ENCODE results near the gene LRRC61.

LRRC61 gene

DNA sequence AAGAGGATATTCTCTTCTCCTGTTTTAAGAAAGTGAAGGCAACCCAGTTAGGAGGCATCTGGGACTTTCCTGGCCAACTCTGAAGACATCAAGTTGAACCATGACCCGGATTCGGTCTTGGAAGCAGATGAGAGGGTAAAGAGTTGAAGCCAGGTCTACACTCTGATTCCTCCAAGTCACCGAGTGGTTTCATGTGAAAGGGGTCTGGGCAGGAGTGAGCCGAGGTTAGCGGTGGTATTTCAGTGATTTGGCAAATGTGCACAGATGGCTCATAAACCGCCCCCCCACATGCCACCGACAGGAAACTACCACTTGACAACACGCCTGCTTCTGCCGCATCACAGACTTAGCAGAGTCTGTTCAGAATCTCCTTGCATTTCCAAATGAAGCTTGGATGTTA lies 34.1 kb downstream of the LRRC61 start:
- DNase-seq: no peak

DNA sequence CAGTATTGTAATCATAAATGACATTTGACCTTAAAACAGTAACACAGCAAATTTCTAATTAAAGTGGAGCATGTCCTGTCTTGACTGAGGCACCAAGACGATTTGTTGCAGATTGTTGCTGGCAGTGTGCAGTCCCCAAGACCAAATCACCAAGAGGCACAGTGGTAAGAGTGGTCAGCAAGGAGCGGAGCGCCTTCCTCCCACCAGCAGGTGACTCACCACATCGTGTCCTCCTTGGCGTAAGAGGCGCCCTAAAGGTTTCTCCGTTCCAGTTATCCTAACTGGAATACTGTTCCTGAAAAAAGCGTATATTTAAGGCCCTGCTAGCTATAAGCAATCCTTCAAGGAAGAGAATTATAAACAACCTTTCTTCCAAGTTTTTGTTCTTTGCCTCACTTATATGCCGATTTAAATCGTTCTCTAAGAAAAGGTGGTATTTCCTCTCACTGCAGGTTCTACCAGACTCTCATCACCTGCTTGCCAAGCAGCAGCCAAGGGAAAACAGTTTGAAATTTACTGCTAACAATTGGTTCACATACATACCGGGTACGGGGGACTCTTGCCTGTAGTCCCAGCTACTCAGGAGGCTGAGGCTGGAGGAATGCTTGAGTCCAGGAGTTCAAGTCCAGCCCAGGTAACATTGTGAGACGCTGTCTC lies 34.7 kb downstream of the LRRC61 start:
- no peak for DNase-seq

DNA sequence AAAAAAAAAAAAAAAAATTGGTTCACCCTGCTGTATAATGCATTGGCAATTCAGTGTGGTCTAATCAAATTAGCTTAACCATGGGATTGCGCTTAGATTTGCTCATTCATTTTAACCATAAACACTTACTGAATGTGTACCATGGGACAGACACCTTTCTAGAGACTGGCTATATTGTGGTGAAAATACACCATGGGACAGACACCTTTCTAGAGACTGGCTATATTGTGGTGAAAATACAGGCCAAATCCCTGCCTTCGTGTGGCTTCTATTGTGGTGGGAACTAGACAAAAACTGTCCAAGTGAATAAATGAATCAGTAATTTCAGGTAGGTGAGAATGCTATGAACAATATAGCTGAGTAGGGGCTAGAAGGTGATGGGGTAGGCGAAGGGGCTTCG lies 35.3 kb downstream of the LRRC61 start:
- DNase-seq: no peak

GRCh38 chr7:150358988-150359621 lies 36.0 kb downstream of the LRRC61 start:
- DNase-seq: no peak

GRCh38 chr7:150359622-150360362 lies 36.6 kb downstream of the LRRC61 start:
- DNase-seq: no peak

- DNase-seq: no peak
Observed at GRCh38 chr7:150360363-150361058, 37.4 kb downstream of the LRRC61 start.

DNA sequence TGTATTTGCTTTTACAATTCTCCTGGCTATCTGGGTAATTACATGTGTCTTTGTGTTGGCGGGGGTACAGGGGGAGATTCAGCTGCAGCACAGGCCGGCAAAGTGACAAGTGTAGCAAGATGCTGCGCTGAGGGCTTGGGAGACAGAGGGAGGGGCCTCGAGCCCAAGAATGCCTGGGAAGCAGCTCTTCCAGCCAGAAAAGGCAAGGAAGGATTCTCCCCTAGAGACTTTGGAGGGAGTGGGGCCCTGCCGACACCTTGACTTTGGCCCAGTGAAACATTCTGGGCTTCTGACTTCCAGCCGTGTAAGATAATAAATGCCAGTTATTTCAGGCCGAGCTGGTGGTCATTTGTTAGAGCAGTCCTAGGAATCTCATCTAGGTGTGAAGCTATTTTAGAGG lies 38.2 kb downstream of the LRRC61 start:
- no peak for DNase-seq

- DNase-seq: no peak
Observed at GRCh38 chr7:150361807-150362621, 38.9 kb downstream of the LRRC61 start.

DNA sequence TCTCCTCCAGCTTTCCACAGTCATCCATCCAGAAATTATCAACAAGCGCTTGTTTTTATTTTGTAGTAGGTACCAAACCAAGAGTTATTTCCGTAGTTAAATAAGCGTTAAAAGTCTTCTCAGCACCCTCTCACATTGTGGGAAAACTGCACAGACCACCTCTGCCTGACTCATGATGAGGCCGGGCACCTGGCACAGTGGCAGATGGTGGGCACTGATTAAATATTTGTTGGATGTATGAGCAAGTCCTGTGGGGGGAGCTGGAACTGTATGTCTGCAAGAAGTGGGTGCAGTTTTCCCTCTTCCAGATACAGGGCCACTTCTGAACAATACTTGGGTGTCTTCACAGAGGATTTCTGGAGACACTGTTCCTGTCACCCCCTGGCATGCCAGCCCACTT lies 40.2 kb downstream of the LRRC61 start:
- no peak for DNase-seq

GRCh38 chr7:150363872-150364271 lies 40.7 kb downstream of the LRRC61 start:
- DNase-seq: no peak

DNA sequence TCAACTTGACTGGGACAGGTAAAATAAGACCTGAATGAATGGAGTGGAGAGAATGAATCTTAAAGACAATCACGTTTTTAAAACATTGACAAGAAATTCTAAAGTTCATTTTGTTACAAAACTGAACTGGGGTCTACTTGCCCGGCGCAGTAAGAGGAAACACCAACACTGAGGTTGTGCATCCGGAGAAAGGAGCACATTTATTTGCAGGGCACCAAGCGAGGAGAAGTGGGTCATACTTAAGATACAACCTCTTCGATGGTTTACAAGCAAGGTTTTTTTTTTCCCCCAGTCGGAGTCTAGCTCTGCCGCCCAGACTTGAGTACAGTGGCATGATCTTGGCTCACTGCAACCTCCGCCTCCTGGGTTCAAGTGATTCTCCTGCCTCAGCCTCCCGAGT lies 42.0 kb downstream of the LRRC61 start:
- DNase-seq: no peak

DNA sequence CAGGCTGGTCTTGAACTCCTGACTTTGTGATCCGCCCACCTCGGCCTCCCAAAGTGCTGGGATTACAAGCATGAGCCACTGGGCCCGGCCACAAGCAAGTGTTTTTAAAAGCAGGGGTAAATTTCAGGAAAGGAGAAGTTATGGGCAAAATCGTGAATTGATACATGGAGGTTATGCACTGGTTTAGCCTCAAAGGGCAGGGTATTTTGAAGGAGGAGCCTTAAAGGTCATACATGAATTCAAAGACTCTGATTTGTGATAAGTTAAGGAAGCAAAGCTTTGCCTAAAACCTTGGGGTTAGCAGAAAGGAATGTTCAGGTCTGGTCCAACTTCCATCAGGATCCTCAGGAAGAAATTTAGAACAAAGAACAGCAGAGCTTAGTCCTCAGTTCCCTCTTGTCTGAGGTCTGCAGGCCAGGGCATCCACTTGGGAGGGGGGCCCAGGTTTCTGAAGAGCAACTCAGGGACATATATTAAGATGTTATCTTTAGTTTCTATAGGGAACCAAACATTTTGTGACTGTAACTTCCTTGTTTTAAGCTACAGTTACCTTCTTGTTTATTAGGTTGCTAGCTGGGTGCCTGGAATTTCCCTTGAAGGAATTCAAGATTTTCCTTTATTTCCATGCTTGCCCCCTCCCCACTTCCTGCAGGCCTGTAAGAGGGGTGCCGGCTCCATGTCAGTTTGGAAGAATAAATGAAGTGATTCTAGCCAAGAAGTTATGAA lies 42.7 kb downstream of the LRRC61 start:
- DNase-seq: no peak

DNA sequence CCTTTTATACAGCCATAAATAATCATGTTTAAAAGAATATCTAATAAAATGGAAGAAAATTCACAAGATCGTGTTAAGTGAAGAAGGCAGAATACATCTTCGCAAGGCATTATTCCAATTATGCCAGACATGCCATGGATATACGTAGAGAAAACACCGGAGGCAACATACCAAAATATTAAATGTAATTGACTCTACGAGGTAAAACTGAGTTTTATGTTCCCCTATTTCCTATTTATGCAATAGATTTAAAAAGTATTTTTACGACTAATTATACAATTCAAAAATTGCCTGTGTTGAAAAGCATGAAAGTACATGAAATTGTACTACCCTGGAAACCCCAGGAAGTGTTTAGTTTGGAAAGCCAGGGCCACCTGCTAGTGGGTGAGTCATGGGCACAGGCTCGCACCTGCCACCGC lies 44.5 kb downstream of the LRRC61 start:
- DNase-seq: no peak

- DNase-seq: peak; percentile 85
Observed at GRCh38 chr7:150368096-150368883, 45.1 kb downstream of the LRRC61 start, which contains the start of gene REPIN1. REPIN1 (plus strand) TSS chr7:150368822; CDS start chr7:150369712, 890 bp downstream.

DNA sequence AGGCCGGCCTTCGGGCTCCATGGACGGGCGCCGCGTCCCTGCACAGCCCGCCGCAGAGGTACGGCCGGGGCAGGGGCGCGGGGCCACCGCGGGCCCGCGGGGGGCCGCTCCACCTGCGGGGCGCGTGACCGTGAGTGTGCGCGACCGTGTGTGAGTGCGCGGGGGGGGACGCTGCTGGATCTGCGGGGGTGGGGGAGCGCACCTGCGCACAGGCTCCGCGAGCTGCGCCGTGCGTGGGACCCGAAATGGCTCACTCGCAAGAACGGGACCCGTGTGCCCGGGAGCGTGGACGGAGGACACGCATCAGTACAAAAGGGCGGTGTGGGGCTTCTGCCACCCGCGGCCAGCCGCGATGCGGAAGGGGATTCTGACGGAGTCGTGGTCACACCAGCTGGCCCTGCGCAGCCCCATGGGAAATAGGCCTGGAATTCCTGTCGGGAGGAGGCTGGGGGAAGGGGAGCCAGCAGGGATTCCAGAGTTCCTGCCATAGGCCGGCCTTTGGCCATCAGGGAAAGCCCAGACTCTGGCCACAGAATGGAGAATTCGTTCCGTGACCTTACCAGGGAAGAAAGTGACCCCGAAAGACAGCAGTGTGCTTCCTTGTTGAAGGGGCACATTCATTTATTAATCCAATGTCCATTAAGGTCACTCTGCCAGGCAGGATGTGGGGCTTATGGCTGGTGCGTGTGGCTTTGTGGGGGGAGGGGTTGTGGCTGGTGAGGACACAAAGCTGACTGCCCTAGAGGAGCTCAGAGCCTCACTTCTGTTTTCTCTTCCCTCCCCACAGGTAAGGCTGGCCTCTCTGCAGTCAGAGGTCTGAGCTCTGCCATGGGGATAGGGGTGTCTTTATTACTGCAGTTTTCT lies 46.0 kb downstream of the LRRC61 start:
- DNase-seq: peak; percentile 67

DNA sequence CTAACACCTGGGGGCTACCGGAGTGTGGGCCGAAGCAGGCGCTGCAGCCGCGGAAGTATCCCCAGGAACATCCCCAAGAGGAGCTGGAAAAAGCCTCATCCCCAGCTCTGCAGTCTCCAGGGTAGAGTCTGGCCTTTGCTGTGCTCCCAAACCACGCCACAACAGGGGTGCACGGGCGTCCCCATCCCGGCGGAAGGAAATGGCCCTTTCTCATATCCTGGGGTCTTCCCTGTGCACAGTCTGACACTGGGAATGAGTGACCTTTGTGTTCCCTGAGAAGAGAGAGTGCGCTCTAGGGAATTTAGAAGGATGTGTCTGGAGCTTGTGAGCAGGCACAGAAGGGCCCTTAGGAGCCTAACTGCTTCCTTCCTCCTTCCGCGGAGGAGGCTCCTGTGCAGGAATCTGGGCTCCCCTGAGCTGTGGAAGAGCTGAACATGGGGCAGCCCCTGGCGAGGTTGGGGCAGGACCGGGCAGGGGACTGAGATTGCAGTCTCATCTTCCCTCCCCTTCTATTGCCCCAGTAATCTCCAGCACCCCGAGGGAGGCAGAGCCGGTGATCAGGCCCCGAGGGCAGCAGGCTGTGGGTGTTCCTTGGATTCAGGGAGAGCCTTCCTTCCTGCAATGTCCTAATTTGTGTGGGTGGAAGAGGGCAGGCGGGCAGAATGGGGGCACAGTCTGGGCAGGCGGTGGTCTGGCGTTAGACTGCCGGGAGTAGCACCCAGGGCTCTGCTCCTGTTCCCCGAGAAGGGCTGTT lies 46.8 kb downstream of the LRRC61 start:
- DNase-seq: no peak

DNA sequence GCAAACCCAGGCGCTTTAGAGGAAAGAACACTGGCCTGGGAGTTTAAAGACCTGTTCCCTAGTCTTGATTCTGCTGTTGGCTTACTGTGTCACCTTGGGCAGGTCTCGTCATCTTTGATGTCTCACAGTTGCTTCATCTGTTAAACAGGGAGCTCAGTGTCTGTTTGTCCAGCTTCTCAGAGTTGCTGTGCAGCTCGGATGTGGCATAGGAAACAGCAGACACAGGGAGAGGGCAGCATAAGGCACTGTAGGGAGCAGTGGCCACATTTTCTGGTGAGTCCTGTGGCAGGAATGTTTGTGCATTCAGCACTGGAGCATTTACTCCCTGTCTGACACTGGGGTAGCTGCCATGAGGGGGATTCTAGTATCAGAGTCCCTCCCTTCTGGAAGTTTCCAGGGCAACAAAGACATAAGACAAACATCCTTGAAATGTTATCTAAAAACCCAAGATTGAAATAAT lies 47.5 kb downstream of the LRRC61 start:
- peak; percentile 51 for DNase-seq

- no peak for DNase-seq
Observed at GRCh38 chr7:150371131-150371995, 48.2 kb downstream of the LRRC61 start.
